H1 (cell line): Measurements from ENCODE around the gene DENND5B. TPM values are rescaled to one million over a fixed set of nuclear protein-coding genes. Genes with fewer than 3 reads are reported as not detected.

ENCODE experiments used
- CTCF ChIA-PET: fragments of 300-600 bp; sonication (Branson Sonifier 250); formaldehyde crosslinking; loops from one replicate; lab custom pipeline; 2021; ENCODE audit not compliant: partially characterized antibody; lab: Charles Lee
- POLR2A ChIA-PET: fragments of 300-600 bp; sonication (Branson Sonifier 250); formaldehyde crosslinking; loops from one replicate; lab custom pipeline; 2021; ENCODE audit warnings: inconsistent platforms; ENCODE audit not compliant: partially characterized antibody; lab: Charles Lee
- DNase-seq, 2 experiments: peaks; one replicate each; pipeline versions ENCODE4 v3.0.0 to v3.0.0-alpha.2; 2010 to 2022; ENCODE audit warnings: low spot score in 2 of 2, low read depth in 1 of 2, mixed read lengths in 1 of 2
- FAIRE-seq: peaks from 2 replicates; lab custom pipeline; 2011; peaks lifted over from hg19 to GRCh38; lab: Jason Lieb, UNC
- H2AFZ ChIP-seq: 2 replicates; pipeline ENCODE4 v1.8.1; 2012; ENCODE audit warnings: low read length, inconsistent platforms
- H2AK5ac ChIP-seq: 2 replicates; pipeline ENCODE4 v1.6.1; 2013; ENCODE audit warnings: low read depth, low read length
- H2BK120ac ChIP-seq: replicated peaks from 2 replicates; pipeline ENCODE3; 2013; ENCODE audit warnings: low read depth, low read length, inconsistent platforms
- H2BK12ac ChIP-seq: 2 replicates; pipeline ENCODE4 v1.6.1; 2013; ENCODE audit warnings: low read depth, low read length
- H2BK15ac ChIP-seq: 2 replicates; pipeline ENCODE4 v1.6.1; 2013; ENCODE audit warnings: low read length
- H2BK20ac ChIP-seq: 2 replicates; pipeline ENCODE4 v1.6.1; 2013; ENCODE audit warnings: low read length
- H2BK5ac ChIP-seq: 2 replicates; pipeline ENCODE4 v1.6.1; 2013; ENCODE audit warnings: low read depth, low read length
- H3K14ac ChIP-seq: 2 replicates; pipeline ENCODE4 v1.6.1; 2013; ENCODE audit warnings: inconsistent platforms; ENCODE audit not compliant: insufficient read length
- H3K18ac ChIP-seq: 2 replicates; pipeline ENCODE4 v1.6.1; 2013; ENCODE audit warnings: low read length; ENCODE audit errors: extremely low read depth
- H3K23ac ChIP-seq: 2 replicates; pipeline ENCODE4 v1.6.1; 2013; ENCODE audit warnings: inconsistent platforms; ENCODE audit not compliant: insufficient read length
- H3K23me2 ChIP-seq: 2 replicates; pipeline ENCODE4 v1.6.1; 2013; ENCODE audit warnings: low read depth, low read length
- H3K27ac ChIP-seq: 2 replicates; pipeline ENCODE4 v1.6.1; 2011; ENCODE audit warnings: low read depth, low read length, inconsistent platforms
- H3K27me3 ChIP-seq, 4 experiments: replicated peaks in 1 of 4; 1 replicate in 1 of 4; 2 replicates in 3 of 4; pipeline versions ENCODE4 v1.6.1 to v1.8.1; 2011 to 2013; ENCODE audit warnings: low read length in 3 of 4, mild to moderate bottlenecking in 3 of 4, inconsistent platforms in 2 of 4, mixed read lengths in 2 of 4, moderate library complexity in 1 of 4; ENCODE audit not compliant: control insufficient read depth in 3 of 4, insufficient read depth in 3 of 4; ENCODE audit errors: extremely low read depth in 1 of 4
- H3K36me3 ChIP-seq, 4 experiments: 2 replicates each; pipeline versions ENCODE4 v1.6.1 to v1.8.1; 2011 to 2013; ENCODE audit warnings: mild to moderate bottlenecking in 4 of 4, low read length in 3 of 4, moderate library complexity in 2 of 4, control low read depth in 1 of 4, inconsistent platforms in 1 of 4; ENCODE audit not compliant: insufficient read depth in 4 of 4, control insufficient read depth in 2 of 4
- H3K4ac ChIP-seq: replicated peaks from 2 replicates; pipeline ENCODE3; 2013; ENCODE audit warnings: low read length, low read depth, mixed read lengths, inconsistent platforms; ENCODE audit not compliant: insufficient read length
- H3K4me1 ChIP-seq, 4 experiments: replicated peaks in 1 of 4; 1 replicate in 1 of 4; 2 replicates in 3 of 4; pipeline versions ENCODE4 v1.6.1 to v1.8.1; 2011 to 2013; ENCODE audit warnings: low read length in 3 of 4, inconsistent platforms in 2 of 4, mixed read lengths in 1 of 4; ENCODE audit not compliant: insufficient read depth in 4 of 4, control insufficient read depth in 3 of 4
- H3K4me2 ChIP-seq, 2 experiments: 2 replicates each; pipeline versions ENCODE4 v1.6.1 to v1.8.1; 2011 to 2013; ENCODE audit warnings: low read depth in 2 of 2, low read length in 2 of 2, control low read depth in 1 of 2, inconsistent platforms in 1 of 2, mild to moderate bottlenecking in 1 of 2; ENCODE audit not compliant: insufficient read depth in 1 of 2
- H3K4me3 ChIP-seq, 4 experiments: fragments of 200-600, 300-600 bp in 1 of 4; sonication (generic), shearing (Covaris generic), sonication (Bioruptor Twin) in 1 of 4; 2 replicates each; pipeline versions ENCODE4 v1.5.1 to v1.8.1; 2011 to 2016; ENCODE audit warnings: low read length in 4 of 4, low read depth in 3 of 4, control low read depth in 2 of 4, inconsistent platforms in 2 of 4, mild to moderate bottlenecking in 2 of 4, mixed read lengths in 1 of 4, moderate library complexity in 1 of 4; ENCODE audit not compliant: insufficient read depth in 2 of 4; ENCODE audit errors: extremely low read depth in 1 of 4
- H3K56ac ChIP-seq: replicated peaks from 2 replicates; pipeline ENCODE3; 2013; ENCODE audit warnings: low read depth, mild to moderate bottlenecking, mixed read lengths, low read length, inconsistent platforms; ENCODE audit not compliant: insufficient read length
- H3K79me1 ChIP-seq: 2 replicates; pipeline ENCODE4 v1.6.1; 2013; ENCODE audit warnings: low read depth, low read length, control low read depth
- H3K79me2 ChIP-seq, 2 experiments: 2 replicates each; pipeline versions ENCODE4 v1.6.1 to v1.8.1; 2012 to 2013; ENCODE audit warnings: low read length in 2 of 2, mild to moderate bottlenecking in 2 of 2, inconsistent platforms in 1 of 2; ENCODE audit not compliant: insufficient read depth in 2 of 2, control insufficient read depth in 1 of 2
- H3K9ac ChIP-seq, 4 experiments: replicated peaks in 1 of 4; 1 replicate in 1 of 4; 2 replicates in 3 of 4; pipeline versions ENCODE4 v1.6.1 to v1.8.1; 2011 to 2013; ENCODE audit warnings: low read depth in 3 of 4, low read length in 3 of 4, control low read depth in 2 of 4, mild to moderate bottlenecking in 2 of 4, moderate library complexity in 2 of 4, inconsistent platforms in 1 of 4; ENCODE audit errors: extremely low read depth in 1 of 4
- H3K9me3 ChIP-seq, 2 experiments: 2 replicates each; pipeline versions ENCODE4 v1.6.1 to v1.8.1; 2012 to 2013; ENCODE audit warnings: mild to moderate bottlenecking in 2 of 2, moderate library complexity in 2 of 2, control low read depth in 1 of 2, inconsistent platforms in 1 of 2, low read depth in 1 of 2, low read length in 1 of 2, mixed read lengths in 1 of 2; ENCODE audit not compliant: insufficient read depth in 2 of 2
- H4K20me1 ChIP-seq, 2 experiments: replicated peaks in 1 of 2; 2 replicates each; pipeline versions ENCODE3 to v1.8.1; 2011 to 2013; ENCODE audit warnings: inconsistent platforms in 2 of 2, low read length in 2 of 2, mild to moderate bottlenecking in 1 of 2; ENCODE audit not compliant: insufficient read depth in 2 of 2, control insufficient read depth in 1 of 2
- H4K5ac ChIP-seq: 2 replicates; pipeline ENCODE4 v1.6.1; 2013; ENCODE audit warnings: low read length, low read depth, mixed read lengths, inconsistent platforms; ENCODE audit not compliant: insufficient read length
- H4K8ac ChIP-seq: 2 replicates; pipeline ENCODE4 v1.8.0; 2013; ENCODE audit warnings: mild to moderate bottlenecking, moderate library complexity, low read length, inconsistent platforms; ENCODE audit not compliant: insufficient read depth; ENCODE audit errors: extremely low read depth
- H4K91ac ChIP-seq: replicated peaks from 2 replicates; pipeline ENCODE3; 2013; ENCODE audit warnings: low read length, mixed read lengths, inconsistent platforms; ENCODE audit not compliant: insufficient read length
- ASH2L ChIP-seq: fragments of 200-600, 300-600 bp; sonication (generic); IDR thresholded peaks from one replicate; pipeline ENCODE4 v1.7.1; 2017; ENCODE audit warnings: low read length
- CBX5 ChIP-seq: fragments of 300-800, 300-1000 bp; sonication (generic); IDR thresholded peaks from 2 replicates; pipeline ENCODE4 v1.7.1; 2016; ENCODE audit warnings: antibody characterized with exemption, low read length, low read depth
- CHD1 ChIP-seq: IDR thresholded peaks from 2 replicates; pipeline ENCODE4 v1.6.1; 2012; ENCODE audit warnings: low read depth, low read length, improper control_type of control experiment
- EGR1 ChIP-seq: IDR thresholded peaks from 2 replicates; pipeline ENCODE4 v1.6.1; 2011; ENCODE audit warnings: low read depth, low read length, borderline replicate concordance
- GTF2F1 ChIP-seq: IDR thresholded peaks from 2 replicates; pipeline ENCODE4 v1.6.1; 2012; ENCODE audit warnings: low read depth, low read length, improper control_type of control experiment, borderline replicate concordance
- HDAC6 ChIP-seq: IDR thresholded peaks from one replicate; pipeline ENCODE4 v1.7.1; 2012; ENCODE audit warnings: low read depth, mild to moderate bottlenecking, inconsistent platforms, low read length, moderate library complexity
- KDM1A ChIP-seq: fragments of 200-600, 300-600 bp; sonication (generic); IDR thresholded peaks from 2 replicates; pipeline ENCODE4 v1.7.1; 2016; ENCODE audit warnings: mild to moderate bottlenecking, low read length, borderline replicate concordance
- KDM4A ChIP-seq: IDR thresholded peaks from one replicate; pipeline ENCODE4 v1.7.1; 2012; ENCODE audit warnings: low read depth, mild to moderate bottlenecking, moderate library complexity, low read length, inconsistent platforms; ENCODE audit not compliant: severe bottlenecking
- MAFK ChIP-seq: IDR thresholded peaks from 2 replicates; pipeline ENCODE4 v1.6.1; 2012; ENCODE audit warnings: low read depth, mild to moderate bottlenecking, improper control_type of control experiment, low read length
- RFX5 ChIP-seq: IDR thresholded peaks from 2 replicates; pipeline ENCODE4 v1.6.1; 2011; ENCODE audit warnings: low read depth, low read length, improper control_type of control experiment, borderline replicate concordance
- SIN3A ChIP-seq, 2 experiments: IDR thresholded peaks in 1 of 2; conservative IDR thresholded peaks in 1 of 2; 2 replicates each; pipeline ENCODE4 v1.6.1; 2011 to 2012; ENCODE audit warnings: low read length in 2 of 2, improper control_type of control experiment in 1 of 2, low read depth in 1 of 2, mild to moderate bottlenecking in 1 of 2
- SIRT6 ChIP-seq: IDR thresholded peaks from one replicate; pipeline ENCODE4 v1.7.1; 2012; ENCODE audit warnings: low read length, inconsistent platforms
- ZNF274 ChIP-seq: IDR thresholded peaks from 2 replicates; pipeline ENCODE4 v1.7.0; 2012; ENCODE audit warnings: low read length, borderline replicate concordance; ENCODE audit errors: extremely low read depth
- WGBS, 2 experiments: shearing (Covaris generic) in 1 of 2; methylation state at CpG; one replicate each; pipeline versions ENCODE4 v1.1.6 to v1.1.7; 2013 to 2015; ENCODE audit warnings: low lambda C conversion rate in 2 of 2, mixed read lengths in 2 of 2, inconsistent platforms in 1 of 2, low coverage in 1 of 2, missing lambda C conversion rate in 1 of 2; ENCODE audit not compliant: insufficient replicate concordance in 2 of 2, insufficient coverage in 1 of 2, insufficient read length in 1 of 2; ENCODE audit errors: extremely low coverage in 1 of 2, missing lambda C conversion rate in 1 of 2; 5-methylcytosine and 5-hydroxymethylcytosine counted together
- polyA plus RNA-seq, 7 experiments: library from polyadenylated mRNA; depleted of rRNA in 3 of 7; stranded (reverse) in 5 of 7; unstranded in 2 of 7; fragments of >200 nt in 5 of 7; fragments of 200-250 nt in 2 of 7; gene quantifications; 1 replicate in 5 of 7; 2 replicates in 1 of 7; 4 replicates in 1 of 7; pipeline versions ENCODE4 v1.2.1 to v1.2.3, GENCODE V29; 2011 to 2013; ENCODE audit warnings: missing spikeins in 2 of 7, mixed read lengths in 2 of 7
- total RNA-seq: library from RNA; stranded (reverse); fragmentation: NEBNext Ultra II Directional; extraction: Animal tissue kit (Norgen Biotek cat#: 25700); gene quantifications from 2 replicates; pipeline ENCODE4 v1.2.1, GENCODE V29; 2021
- TF ChIP-seq, protein P1 (sequence below): IDR thresholded peaks from 2 replicates; pipeline ENCODE4 v1.6.1; 2012; ENCODE audit warnings: inconsistent platforms

DENND5B gene
- total and polyA plus RNA-seq, 2 of the 8 experiments (the other 6 are each of a cell fraction or from before 2014, with no cell fraction given): 13.4 to 20.2 TPM

- Histone ChIP-seq H4K5ac (no peak overlapping the region), H3K4me3 (no peak overlapping the region), H2AFZ (no peak overlapping the region), H2BK20ac (no peak overlapping the region), H3K27me3 (no peaks in the 10 kb centered on the region), H2BK120ac (no peak overlapping the region), H3K23me2 (no peaks in the 10 kb centered on the region; the same call in 1 of the 2 replicates), H2AK5ac (no peak overlapping the region), H3K79me1 (no peaks in the 10 kb centered on the region), H3K36me3 (no peaks in the 10 kb centered on the region), H4K20me1 (no peaks in the 10 kb centered on the region), H3K23ac (no peak overlapping the region), H4K91ac (no peak overlapping the region), H3K4ac (no peak overlapping the region), H3K27ac (no peak overlapping the region), H2BK12ac (no peak overlapping the region), H3K18ac (no peak overlapping the region), H3K4me1 (peaks cover 7 to 28% (median 18%) of the 10 kb centered on the region in 4 experiments; a peak in 6 of 7 replicates), H2BK15ac (no peak overlapping the region), H3K9me3 (no peaks in the 10 kb centered on the region), H3K9ac (no peak overlapping the region), H2BK5ac (no peak overlapping the region), H3K79me2 (peaks cover 0 to 30% of the 10 kb centered on the region in 2 experiments; a peak in 2 of 4 replicates), H3K14ac (no peak overlapping the region), H4K8ac (no peak overlapping the region), H3K56ac (no peak overlapping the region), H3K4me2 (no peak overlapping the region)
- DNase-seq: no peak
- 75% methylated on average over 2 of the region's 2 CpGs; no CpG with 5 or more reads in 1 of the 2 experiments for WGBS, 2 experiments
- ChIA-PET CTCF (interaction anchor here (0.9 to 1.0 kb wide), 3 partner anchors 8 to 114 kb away, joined by 3 to 10 read pairs (median 5); no protein-coding TSS in a partner anchor), POLR2A (interaction anchor here (1.1 kb wide), 2 partner anchors 17 to 74 kb away, joined by 3 read pairs; no protein-coding TSS in a partner anchor)
- no peak for FAIRE-seq
- TF ChIP-seq ASH2L (no peak), CHD1 (no peak), KDM4A (no peak), SIN3A (conservative IDR thresholded peaks at IDR 0.05 in 1 of 2, IDR thresholded peaks at IDR 0.05 in 1 of 2; ENCODE audit: low read depth in 1 of 2, low read length in 2 of 2) (no peak), ZNF274 (no peak), KDM1A (no peak), MAFK (no peak), SIRT6 (no peak), HDAC6 (no peak), RFX5 (no peak), GTF2F1 (no peak), CBX5 (no peak), EGR1 (no peak)
- TF ChIP-seq, protein P1, sequence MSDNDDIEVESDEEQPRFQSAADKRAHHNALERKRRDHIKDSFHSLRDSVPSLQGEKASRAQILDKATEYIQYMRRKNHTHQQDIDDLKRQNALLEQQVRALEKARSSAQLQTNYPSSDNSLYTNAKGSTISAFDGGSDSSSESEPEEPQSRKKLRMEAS: no peak
These were observed 74.2 kb downstream of the DENND5B start for GRCh38 chr12:31516702-31517101.
